DOHH2 (cell line): ENCODE results near the gene PTBP2.

ENCODE experiments used
- H3F3A ChIP-seq: fragments of 200-600 bp; sonication (generic), shearing (Covaris generic); 2 replicates; pipeline ENCODE4 v1.6.0; 2016; ENCODE audit warnings: antibody characterized with exemption, mild to moderate bottlenecking; ENCODE audit not compliant: control insufficient read depth, insufficient read depth
- H3K27ac ChIP-seq: fragments of 200-600 bp; sonication (generic); 2 replicates; pipeline ENCODE4 v1.5.1; 2014; ENCODE audit warnings: low read depth, mild to moderate bottlenecking, low read length, moderate library complexity
- H3K27me3 ChIP-seq: fragments of 200-600 bp; sonication (generic); 2 replicates; pipeline ENCODE4 v1.6.1; 2014; ENCODE audit warnings: mild to moderate bottlenecking, low read length, mixed read lengths; ENCODE audit not compliant: control insufficient read depth
- H3K36me3 ChIP-seq: fragments of 200-600 bp; sonication (generic); 2 replicates; pipeline ENCODE4 v1.6.1; 2014; ENCODE audit warnings: mild to moderate bottlenecking, low read length, moderate library complexity, mixed read lengths; ENCODE audit not compliant: control insufficient read depth
- H3K4me1 ChIP-seq: fragments of 200-600 bp; sonication (generic); 2 replicates; pipeline ENCODE4 v1.6.1; 2014; ENCODE audit warnings: mild to moderate bottlenecking, low read length, mixed read lengths; ENCODE audit not compliant: control insufficient read depth
- H3K4me2 ChIP-seq: fragments of 200-600 bp; sonication (generic); 2 replicates; pipeline ENCODE4 v1.6.0; 2014; ENCODE audit warnings: mild to moderate bottlenecking, low read length, moderate library complexity
- H3K4me3 ChIP-seq: fragments of 200-600 bp; sonication (generic); 2 replicates; pipeline ENCODE4 v1.5.1; 2014; ENCODE audit warnings: mild to moderate bottlenecking, low read length, mixed read lengths
- H3K79me2 ChIP-seq: fragments of 200-600 bp; sonication (generic); 2 replicates; pipeline ENCODE4 v1.6.1; 2014; ENCODE audit warnings: mild to moderate bottlenecking, low read length, mixed read lengths; ENCODE audit not compliant: control insufficient read depth
- H3K9me2 ChIP-seq: fragments of 200-600 bp; sonication (generic); replicated peaks from 2 replicates; pipeline ENCODE4 v1.6.1; 2014; ENCODE audit warnings: mild to moderate bottlenecking, low read length, mixed read lengths; ENCODE audit not compliant: control insufficient read depth
- H3K9me3 ChIP-seq: fragments of 200-600 bp; sonication (generic); 2 replicates; pipeline ENCODE4 v1.6.1; 2014; ENCODE audit warnings: antibody characterized with exemption, low read length, mixed read lengths; ENCODE audit not compliant: control insufficient read depth, insufficient read depth
- H4K20me1 ChIP-seq: fragments of 200-600 bp; sonication (generic); 2 replicates; pipeline ENCODE4 v1.6.0; 2014; ENCODE audit warnings: low read depth, mild to moderate bottlenecking, antibody characterized with exemption, low read length, moderate library complexity; ENCODE audit not compliant: control insufficient read depth, insufficient read depth
- CTCF ChIP-seq: fragments of 200-600 bp; sonication (generic); IDR thresholded peaks from one replicate; pipeline ENCODE4 v1.5.1; 2014; ENCODE audit warnings: antibody characterized with exemption, mild to moderate bottlenecking, low read depth, low read length; ENCODE audit not compliant: poor library complexity, severe bottlenecking
- EZH2phosphoT487 ChIP-seq: fragments of 200-600 bp; sonication (generic); IDR thresholded peaks from 2 replicates; pipeline ENCODE4 v1.6.1; 2017; ENCODE audit warnings: borderline replicate concordance, mild to moderate bottlenecking, antibody characterized with exemption, low read length, moderate library complexity, mixed read lengths

PTBP2 gene

GRCh38 chr1:96683931-96684330, 37.7 kb upstream of the PTBP2 start:
- H3K4me2 ChIP-seq: no peak overlapping the region
- no peaks in the 10 kb centered on the region for H4K20me1 ChIP-seq
- no peak overlapping the region for H3K27ac ChIP-seq
- H3K27me3 ChIP-seq: no peaks in the 10 kb centered on the region
- H3K79me2 ChIP-seq: no peaks in the 10 kb centered on the region
- no peaks in the 10 kb centered on the region for H3K9me2 ChIP-seq
- no peaks in the 10 kb centered on the region for H3F3A ChIP-seq
- no peak for TF ChIP-seq EZH2phosphoT487
- TF ChIP-seq CTCF: no peak
- H3K4me1 ChIP-seq: no peaks in the 10 kb centered on the region
- no peaks in the 10 kb centered on the region for H3K36me3 ChIP-seq
- no peaks in the 10 kb centered on the region for H3K9me3 ChIP-seq
- H3K4me3 ChIP-seq: no peak overlapping the region

- Histone ChIP-seq H3K27me3 (no peaks in the 10 kb centered on the region), H3K4me3 (no peak overlapping the region), H3K36me3 (no peaks in the 10 kb centered on the region), H4K20me1 (no peaks in the 10 kb centered on the region), H3K9me2 (no peaks in the 10 kb centered on the region), H3K4me2 (no peak overlapping the region), H3K4me1 (no peaks in the 10 kb centered on the region), H3K79me2 (no peaks in the 10 kb centered on the region), H3K9me3 (no peaks in the 10 kb centered on the region), H3K27ac (no peak overlapping the region), H3F3A (no peaks in the 10 kb centered on the region)
- TF ChIP-seq CTCF (no peak), EZH2phosphoT487 (no peak)
Observed at GRCh38 chr1:96684744-96685143, 36.8 kb upstream of the PTBP2 start.

- TF ChIP-seq CTCF: no peak
- TF ChIP-seq EZH2phosphoT487: no peak
- Histone ChIP-seq H3K27me3 (no peaks in the 10 kb centered on the region), H3K4me3 (no peak overlapping the region), H3K79me2 (no peaks in the 10 kb centered on the region), H3K9me2 (no peaks in the 10 kb centered on the region), H3K9me3 (no peaks in the 10 kb centered on the region), H3K36me3 (no peaks in the 10 kb centered on the region), H3F3A (no peaks in the 10 kb centered on the region), H3K27ac (no peak overlapping the region), H3K4me2 (no peak overlapping the region), H3K4me1 (no peaks in the 10 kb centered on the region), H4K20me1 (no peaks in the 10 kb centered on the region)
Observed at GRCh38 chr1:96688767-96689166, 32.8 kb upstream of the PTBP2 start.

GRCh38 chr1:96695954-96696353, 25.6 kb upstream of the PTBP2 start:
- no peak overlapping the region for H3K4me2 ChIP-seq
- H3K4me1 ChIP-seq: no peaks in the 10 kb centered on the region
- H3F3A ChIP-seq: no peaks in the 10 kb centered on the region
- no peaks in the 10 kb centered on the region for H3K79me2 ChIP-seq
- no peaks in the 10 kb centered on the region for H3K9me2 ChIP-seq
- H4K20me1 ChIP-seq: no peaks in the 10 kb centered on the region
- H3K27me3 ChIP-seq: no peaks in the 10 kb centered on the region
- H3K4me3 ChIP-seq: no peak overlapping the region
- TF ChIP-seq EZH2phosphoT487 (no peak), CTCF (no peak)
- H3K36me3 ChIP-seq: no peaks in the 10 kb centered on the region
- H3K9me3 ChIP-seq: no peaks in the 10 kb centered on the region
- no peak overlapping the region for H3K27ac ChIP-seq
